GM12878 (cell line): ENCODE results near the gene RPL34.

Experiments used
- CBX5 ChIP-seq: sonication (generic); IDR thresholded peaks from 2 replicates; pipeline ENCODE4 v1.6.1; 2016; ENCODE audit warnings: low read depth, moderate library complexity, mild to moderate bottlenecking, inconsistent platforms
- CEBPB ChIP-seq, 2 experiments: fragments of 150-350 bp in 1 of 2; IDR thresholded peaks; 2 replicates each; pipeline ENCODE4 v1.6.1; 2012 to 2014; ENCODE audit warnings: low read depth in 2 of 2, low read length in 2 of 2, borderline replicate concordance in 1 of 2, inconsistent platforms in 1 of 2
- CREM ChIP-seq: IDR thresholded peaks from 2 replicates; pipeline ENCODE4 v1.6.1; 2014; ENCODE audit warnings: antibody characterized with exemption, low read depth
- HDGF ChIP-seq: fragments of 450-650 bp; IDR thresholded peaks from 2 replicates; pipeline ENCODE4 v1.6.1; 2016; ENCODE audit warnings: antibody characterized with exemption
- MAX ChIP-seq: IDR thresholded peaks from 2 replicates; pipeline ENCODE4 v1.6.1; 2012; ENCODE audit warnings: low read depth, low read length, improper control_type of control experiment
- MEF2A ChIP-seq: IDR thresholded peaks from 2 replicates; pipeline ENCODE4 v1.6.1; 2011; ENCODE audit warnings: low read depth, mild to moderate bottlenecking, low read length, moderate library complexity; ENCODE audit not compliant: insufficient read depth
- POLR2A ChIP-seq: IDR thresholded peaks from 2 replicates; pipeline ENCODE4 v1.6.1; 2011; ENCODE audit warnings: low read depth, mild to moderate bottlenecking, low read length
- SRF ChIP-seq, 2 experiments: IDR thresholded peaks; 2 replicates each; pipeline ENCODE4 v1.6.1; 2011; ENCODE audit warnings: low read depth in 2 of 2, low read length in 2 of 2, mild to moderate bottlenecking in 1 of 2, moderate library complexity in 1 of 2
- ZBTB33 ChIP-seq: fragments of 450-650 bp; IDR thresholded peaks from 2 replicates; pipeline ENCODE4 v1.6.1; 2017; ENCODE audit warnings: mild to moderate bottlenecking
- ZNF274 ChIP-seq: IDR thresholded peaks from one replicate; pipeline ENCODE4 v1.8.0; 2011; ENCODE audit not compliant: insufficient read length, insufficient read depth

GRCh38 chr4:108646706-108647105, 26.3 kb downstream of the RPL34 start:
- no peak for TF ChIP-seq POLR2A
- TF ChIP-seq MEF2A: no peak
- no peak for TF ChIP-seq ZNF274
- TF ChIP-seq SRF (IDR thresholded peaks at IDR 0.05; ENCODE audit: low read depth in 2 of 2, low read length in 2 of 2): no peak
- TF ChIP-seq HDGF: no peak
- no peak for TF ChIP-seq ZBTB33
- no peak for TF ChIP-seq CEBPB (IDR thresholded peaks at IDR 0.05; ENCODE audit: borderline replicate concordance in 1 of 2, low read depth in 2 of 2, low read length in 2 of 2)
- no peak for TF ChIP-seq CBX5
- TF ChIP-seq MAX: no peak
- TF ChIP-seq CREM: no peak
